OCI-LY3 (cell line): ENCODE data around the gene UCP1.

Experiments used
- EZH2phosphoT487 ChIP-seq: fragments of 200-600 bp; shearing (Covaris generic); IDR thresholded peaks from 2 replicates; pipeline ENCODE4 v1.6.1; 2018; ENCODE audit warnings: antibody characterized with exemption, mixed run types, low read depth
- TF ChIP-seq, protein P1 (sequence below): fragments of 200-600, 300-600 bp; sonication (generic); IDR thresholded peaks from 2 replicates; pipeline ENCODE4 v1.5.1; 2014; ENCODE audit warnings: antibody characterized with exemption, low read length, low read depth

GRCh38 chr4:140607852-140608251 lies 39.1 kb upstream of the UCP1 start:
- TF ChIP-seq, protein P1, sequence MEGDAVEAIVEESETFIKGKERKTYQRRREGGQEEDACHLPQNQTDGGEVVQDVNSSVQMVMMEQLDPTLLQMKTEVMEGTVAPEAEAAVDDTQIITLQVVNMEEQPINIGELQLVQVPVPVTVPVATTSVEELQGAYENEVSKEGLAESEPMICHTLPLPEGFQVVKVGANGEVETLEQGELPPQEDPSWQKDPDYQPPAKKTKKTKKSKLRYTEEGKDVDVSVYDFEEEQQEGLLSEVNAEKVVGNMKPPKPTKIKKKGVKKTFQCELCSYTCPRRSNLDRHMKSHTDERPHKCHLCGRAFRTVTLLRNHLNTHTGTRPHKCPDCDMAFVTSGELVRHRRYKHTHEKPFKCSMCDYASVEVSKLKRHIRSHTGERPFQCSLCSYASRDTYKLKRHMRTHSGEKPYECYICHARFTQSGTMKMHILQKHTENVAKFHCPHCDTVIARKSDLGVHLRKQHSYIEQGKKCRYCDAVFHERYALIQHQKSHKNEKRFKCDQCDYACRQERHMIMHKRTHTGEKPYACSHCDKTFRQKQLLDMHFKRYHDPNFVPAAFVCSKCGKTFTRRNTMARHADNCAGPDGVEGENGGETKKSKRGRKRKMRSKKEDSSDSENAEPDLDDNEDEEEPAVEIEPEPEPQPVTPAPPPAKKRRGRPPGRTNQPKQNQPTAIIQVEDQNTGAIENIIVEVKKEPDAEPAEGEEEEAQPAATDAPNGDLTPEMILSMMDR: no peak
- TF ChIP-seq EZH2phosphoT487: no peak
